ENCODE results near the gene CEP63.

Gene CEP63

GRCh38 chr3:134473868-134474546 lies 11.8 kb upstream of the CEP63 start:
- H3K4me3 ChIP-seq (ENCODE audit: low read depth, low read length) = no peak overlapping the region
- DNase-seq (ENCODE audit: low read depth) = peak; percentile 73
- TF ChIP-seq CTCF (IDR thresholded peaks at IDR 0.05; ENCODE audit: insufficient read depth, low read depth, low read length, missing control alignments) = peak; percentile 58

- no peak overlapping the region for H3K4me3 ChIP-seq (ENCODE audit: low read depth, low read length)
- no peak for DNase-seq (ENCODE audit: low read depth)
- TF ChIP-seq CTCF (IDR thresholded peaks at IDR 0.05; ENCODE audit: insufficient read depth, low read depth, low read length, missing control alignments) = no peak
Measured at GRCh38 chr3:134474956-134475355, 10.9 kb upstream of the CEP63 start.

GRCh38 chr3:134476306-134476705 lies 9.6 kb upstream of the CEP63 start:
- no peak for TF ChIP-seq CTCF (IDR thresholded peaks at IDR 0.05; ENCODE audit: insufficient read depth, low read depth, low read length, missing control alignments)
- H3K4me3 ChIP-seq (ENCODE audit: low read depth, low read length) = no peak overlapping the region
- no peak for DNase-seq (ENCODE audit: low read depth)

GRCh38 chr3:134477002-134477401 lies 8.9 kb upstream of the CEP63 start:
- TF ChIP-seq CTCF (IDR thresholded peaks at IDR 0.05; ENCODE audit: insufficient read depth, low read depth, low read length, missing control alignments) = no peak
- H3K4me3 ChIP-seq (ENCODE audit: low read depth, low read length) = no peak overlapping the region
- no peak for DNase-seq (ENCODE audit: low read depth)

- DNase-seq (ENCODE audit: low read depth) = no peak
- no peak for TF ChIP-seq CTCF (IDR thresholded peaks at IDR 0.05; ENCODE audit: insufficient read depth, low read depth, low read length, missing control alignments)
- no peak overlapping the region for H3K4me3 ChIP-seq (ENCODE audit: low read depth, low read length)
Measured at GRCh38 chr3:134477938-134478337, 7.9 kb upstream of the CEP63 start.

- H3K4me3 ChIP-seq (ENCODE audit: low read depth, low read length) = no peak overlapping the region
- DNase-seq (ENCODE audit: low read depth) = no peak
- no peak for TF ChIP-seq CTCF (IDR thresholded peaks at IDR 0.05; ENCODE audit: insufficient read depth, low read depth, low read length, missing control alignments)
Measured at GRCh38 chr3:134480546-134480945, 5.3 kb upstream of the CEP63 start.

- DNase-seq (ENCODE audit: low read depth) = no peak
- TF ChIP-seq CTCF (IDR thresholded peaks at IDR 0.05; ENCODE audit: insufficient read depth, low read depth, low read length, missing control alignments) = no peak
Measured at GRCh38 chr3:134481166-134481565, 4.7 kb upstream of the CEP63 start.

More at GRCh38 chr3:134481166-134481565, 4.7 kb upstream of the CEP63 start:
- no peak overlapping the region for H3K4me3 ChIP-seq (ENCODE audit: low read depth, low read length)
